DND-41 (cell line): ENCODE measurements around the gene JAML.

Experiments used
- ATAC-seq: fragments of 200-7000 bp; cut with Tn5 transposase; 3 replicates; pipeline ENCODE4 v1.9.1; 2021; ENCODE audit warnings: low read depth; ENCODE audit not compliant: insufficient read depth
- DNase-seq: peaks from one replicate; pipeline ENCODE4 v3.0.0-alpha.2; 2020
- H2AFZ ChIP-seq: 2 replicates; pipeline ENCODE4 v1.6.0; 2012; ENCODE audit warnings: low read depth, low read length
- H3K27ac ChIP-seq: 2 replicates; pipeline ENCODE4 v1.5.1; 2012; ENCODE audit warnings: low read length, inconsistent platforms
- H3K27me3 ChIP-seq: fragments of 200-600 bp; sonication (generic); 2 replicates; pipeline ENCODE4 v1.6.0; 2012; ENCODE audit warnings: low read length, mild to moderate bottlenecking, inconsistent platforms; ENCODE audit not compliant: insufficient read depth, poor library complexity
- H3K36me3 ChIP-seq: 2 replicates; pipeline ENCODE4 v1.5.1; 2012; ENCODE audit warnings: low read length, inconsistent platforms; ENCODE audit not compliant: insufficient read depth
- H3K4me1 ChIP-seq: 2 replicates; pipeline ENCODE4 v1.5.1; 2012; ENCODE audit warnings: mild to moderate bottlenecking, low read length; ENCODE audit not compliant: insufficient read depth
- H3K4me2 ChIP-seq: 2 replicates; pipeline ENCODE4 v1.6.0; 2012; ENCODE audit warnings: mild to moderate bottlenecking, moderate library complexity, low read length, inconsistent platforms; ENCODE audit not compliant: insufficient read depth
- H3K4me3 ChIP-seq, 2 experiments: fragments of 200-600 bp in 1 of 2; shearing (Covaris generic) in 1 of 2; 2 replicates each; pipeline ENCODE4 v1.5.1; 2012 to 2016; ENCODE audit warnings: inconsistent platforms in 2 of 2, low read length in 2 of 2, mild to moderate bottlenecking in 2 of 2, low read depth in 1 of 2, moderate library complexity in 1 of 2
- H3K79me2 ChIP-seq: 2 replicates; pipeline ENCODE4 v1.6.0; 2012; ENCODE audit warnings: low read length, inconsistent platforms; ENCODE audit not compliant: insufficient read depth
- H3K9ac ChIP-seq: 2 replicates; pipeline ENCODE4 v1.6.0; 2012; ENCODE audit warnings: low read depth, mild to moderate bottlenecking, inconsistent platforms, low read length, moderate library complexity
- H3K9me3 ChIP-seq: 2 replicates; pipeline ENCODE4 v1.5.1; 2012; ENCODE audit warnings: low read length, moderate library complexity, mild to moderate bottlenecking, inconsistent platforms; ENCODE audit not compliant: insufficient read depth, severe bottlenecking
- H4K20me1 ChIP-seq: 2 replicates; pipeline ENCODE4 v1.6.0; 2012; ENCODE audit warnings: low read length; ENCODE audit not compliant: insufficient read depth
- EZH2 ChIP-seq: IDR thresholded peaks from 3 replicates; pipeline ENCODE4 v1.6.1; 2012; ENCODE audit warnings: borderline replicate concordance, low read depth, mild to moderate bottlenecking, moderate library complexity, low read length, inconsistent platforms; ENCODE audit not compliant: severe bottlenecking
- TF ChIP-seq, protein P1 (sequence below): IDR thresholded peaks from 2 replicates; pipeline ENCODE4 v1.5.1; 2012; ENCODE audit warnings: borderline replicate concordance, low read length, moderate library complexity, mild to moderate bottlenecking; ENCODE audit not compliant: poor library complexity, severe bottlenecking; ENCODE audit errors: extremely low read depth

Gene JAML

GRCh38 chr11:118258410-118258809 lies 33.6 kb upstream of the JAML start:
- H3K27ac ChIP-seq, result no peak overlapping the region
- H3K9ac ChIP-seq, result no peak overlapping the region
- H3K4me3 ChIP-seq, result no peak overlapping the region
- no peaks in the 10 kb centered on the region for H3K9me3 ChIP-seq
- H3K4me1 ChIP-seq, result peaks cover 1% of the 10 kb centered on the region; the same call in 1 of the 2 replicates
- no peaks in the 10 kb centered on the region for H4K20me1 ChIP-seq
- DNase-seq (peak; percentile 48), ATAC-seq (peak; percentile 81)
- no peaks in the 10 kb centered on the region for H3K79me2 ChIP-seq
- TF ChIP-seq, protein P1, sequence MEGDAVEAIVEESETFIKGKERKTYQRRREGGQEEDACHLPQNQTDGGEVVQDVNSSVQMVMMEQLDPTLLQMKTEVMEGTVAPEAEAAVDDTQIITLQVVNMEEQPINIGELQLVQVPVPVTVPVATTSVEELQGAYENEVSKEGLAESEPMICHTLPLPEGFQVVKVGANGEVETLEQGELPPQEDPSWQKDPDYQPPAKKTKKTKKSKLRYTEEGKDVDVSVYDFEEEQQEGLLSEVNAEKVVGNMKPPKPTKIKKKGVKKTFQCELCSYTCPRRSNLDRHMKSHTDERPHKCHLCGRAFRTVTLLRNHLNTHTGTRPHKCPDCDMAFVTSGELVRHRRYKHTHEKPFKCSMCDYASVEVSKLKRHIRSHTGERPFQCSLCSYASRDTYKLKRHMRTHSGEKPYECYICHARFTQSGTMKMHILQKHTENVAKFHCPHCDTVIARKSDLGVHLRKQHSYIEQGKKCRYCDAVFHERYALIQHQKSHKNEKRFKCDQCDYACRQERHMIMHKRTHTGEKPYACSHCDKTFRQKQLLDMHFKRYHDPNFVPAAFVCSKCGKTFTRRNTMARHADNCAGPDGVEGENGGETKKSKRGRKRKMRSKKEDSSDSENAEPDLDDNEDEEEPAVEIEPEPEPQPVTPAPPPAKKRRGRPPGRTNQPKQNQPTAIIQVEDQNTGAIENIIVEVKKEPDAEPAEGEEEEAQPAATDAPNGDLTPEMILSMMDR, result peak; percentile 68
- no peak for TF ChIP-seq EZH2
- H2AFZ ChIP-seq, result no peak overlapping the region
- no peaks in the 10 kb centered on the region for H3K27me3 ChIP-seq
- no peaks in the 10 kb centered on the region for H3K36me3 ChIP-seq
- no peak overlapping the region for H3K4me2 ChIP-seq

GRCh38 chr11:118252688-118253087 lies 27.9 kb upstream of the JAML start:
- Histone ChIP-seq H3K9ac (peak overlapping the region; percentile 59), H3K4me2 (peak overlapping the region; percentile 78), H3K27me3 (no peaks in the 10 kb centered on the region), H3K4me1 (peaks cover 25% of the 10 kb centered on the region), H3K27ac (peak overlapping the region; percentile 94; the same call in 1 of the 2 replicates), H2AFZ (peak overlapping the region; percentile 100), H3K36me3 (no peaks in the 10 kb centered on the region), H4K20me1 (no peaks in the 10 kb centered on the region), H3K9me3 (no peaks in the 10 kb centered on the region), H3K79me2 (peaks cover 11% of the 10 kb centered on the region), H3K4me3 (peak overlapping the region; percentile 46 to 76)
- DNase-seq (no peak), ATAC-seq (no peak)
- TF ChIP-seq, protein P1, result no peak
- TF ChIP-seq EZH2, result no peak

- H3K79me2 ChIP-seq, result peaks cover 11% of the 10 kb centered on the region
- H3K27me3 ChIP-seq, result no peaks in the 10 kb centered on the region
- H3K9me3 ChIP-seq, result no peaks in the 10 kb centered on the region
- H3K27ac ChIP-seq, result peak within 1 kb of the TSS; percentile 94
- peak within 1 kb of the TSS; percentile 59 for H3K9ac ChIP-seq
- TF ChIP-seq EZH2, result no peak
- TF ChIP-seq, protein P1, result no peak
- H3K4me2 ChIP-seq, result peak within 1 kb of the TSS; percentile 78
- H4K20me1 ChIP-seq, result no peaks in the 10 kb centered on the region
- DNase-seq, result peak; percentile 87
- ATAC-seq, result peak; percentile 98
- H3K36me3 ChIP-seq, result no peaks in the 10 kb centered on the region
- peaks cover 25% of the 10 kb centered on the region for H3K4me1 ChIP-seq
- H3K4me3 ChIP-seq, result peak within 1 kb of the TSS; percentile 46 to 76
- peak within 1 kb of the TSS; percentile 100 for H2AFZ ChIP-seq
These were observed 27.2 kb upstream of the JAML start, which contains the start of gene MPZL3 for GRCh38 chr11:118251858-118252652. TSS of gene MPZL3 (minus strand) at chr11:118252365. CDS start at chr11:118252294, 71 bp downstream.
